Glomerular visceral epithelial cell (primary cell): Measurements from ENCODE around the gene JOSD2.

ENCODE experiments used
- DNase-seq: peaks from one replicate; pipeline ENCODE4 v3.0.0-alpha.2; 2016; ENCODE audit errors: extremely low spot score

The JOSD2 gene

DNA sequence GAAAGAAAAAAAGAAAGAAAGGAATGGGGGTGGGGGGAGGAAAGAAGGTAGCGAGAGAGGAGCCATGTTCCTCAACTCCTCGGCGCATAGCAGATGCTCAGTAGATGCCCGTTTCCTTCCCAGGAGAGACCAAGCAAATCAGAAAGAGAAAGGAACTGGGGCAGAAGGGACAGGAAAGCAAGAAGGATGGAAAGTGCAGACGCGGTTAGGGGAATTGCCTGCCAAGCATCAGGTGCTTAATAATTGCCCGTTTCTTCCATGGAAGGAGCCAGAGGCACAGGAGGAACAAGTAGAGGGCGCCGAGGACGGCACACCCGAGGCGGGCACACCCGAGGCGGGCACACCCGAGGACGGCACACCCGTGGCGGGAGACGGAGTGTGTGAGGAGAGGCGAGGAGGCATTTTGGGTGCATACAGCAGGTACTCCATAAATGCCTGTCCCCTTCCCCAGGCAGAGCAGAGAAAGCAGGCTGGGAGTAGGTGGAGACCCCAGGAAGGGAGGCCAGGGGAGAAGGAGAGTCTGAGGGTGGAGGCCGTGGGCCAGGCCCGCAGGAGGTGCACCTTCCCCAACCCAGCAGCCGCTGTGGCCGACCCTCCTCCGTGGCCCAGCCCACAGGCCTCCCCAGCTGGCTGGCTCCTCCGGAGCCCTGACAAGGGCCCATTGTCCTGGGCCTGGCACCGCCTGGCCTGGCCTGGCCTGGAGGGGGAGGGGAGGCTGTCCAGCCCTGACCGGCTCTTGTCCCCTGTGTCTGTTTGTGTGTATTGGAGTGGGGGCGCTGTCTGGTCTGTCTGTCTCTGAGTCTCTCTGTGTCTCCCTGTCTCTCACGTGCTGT is 14.6 kb downstream of the JOSD2 start:
- DNase-seq, result no peak

DNA sequence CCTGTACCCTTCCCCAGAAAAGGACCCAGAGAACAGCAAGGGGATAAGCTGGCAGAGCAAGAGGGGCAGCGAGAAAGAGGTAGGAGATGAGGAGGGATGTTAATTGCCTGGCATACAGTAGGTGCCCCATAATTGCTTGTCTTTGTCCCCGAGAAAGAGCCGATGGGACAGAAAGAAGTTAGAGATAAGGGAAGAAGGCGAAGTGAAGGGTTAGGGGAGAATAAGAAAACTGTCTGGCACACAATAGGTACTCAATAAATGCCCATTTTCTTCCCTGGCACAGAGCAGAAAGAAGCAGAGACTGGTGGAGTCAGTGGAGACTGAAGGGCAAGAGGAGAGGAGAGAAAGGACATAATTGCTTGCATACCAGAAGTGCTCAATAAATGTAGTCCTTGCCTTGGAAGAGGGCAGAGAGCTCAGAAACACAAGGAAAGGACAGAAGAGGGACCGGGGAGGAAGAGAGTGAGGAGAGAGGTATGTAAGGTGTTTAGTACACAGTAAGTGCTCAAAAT is 15.9 kb downstream of the JOSD2 start:
- no peak for DNase-seq

DNA sequence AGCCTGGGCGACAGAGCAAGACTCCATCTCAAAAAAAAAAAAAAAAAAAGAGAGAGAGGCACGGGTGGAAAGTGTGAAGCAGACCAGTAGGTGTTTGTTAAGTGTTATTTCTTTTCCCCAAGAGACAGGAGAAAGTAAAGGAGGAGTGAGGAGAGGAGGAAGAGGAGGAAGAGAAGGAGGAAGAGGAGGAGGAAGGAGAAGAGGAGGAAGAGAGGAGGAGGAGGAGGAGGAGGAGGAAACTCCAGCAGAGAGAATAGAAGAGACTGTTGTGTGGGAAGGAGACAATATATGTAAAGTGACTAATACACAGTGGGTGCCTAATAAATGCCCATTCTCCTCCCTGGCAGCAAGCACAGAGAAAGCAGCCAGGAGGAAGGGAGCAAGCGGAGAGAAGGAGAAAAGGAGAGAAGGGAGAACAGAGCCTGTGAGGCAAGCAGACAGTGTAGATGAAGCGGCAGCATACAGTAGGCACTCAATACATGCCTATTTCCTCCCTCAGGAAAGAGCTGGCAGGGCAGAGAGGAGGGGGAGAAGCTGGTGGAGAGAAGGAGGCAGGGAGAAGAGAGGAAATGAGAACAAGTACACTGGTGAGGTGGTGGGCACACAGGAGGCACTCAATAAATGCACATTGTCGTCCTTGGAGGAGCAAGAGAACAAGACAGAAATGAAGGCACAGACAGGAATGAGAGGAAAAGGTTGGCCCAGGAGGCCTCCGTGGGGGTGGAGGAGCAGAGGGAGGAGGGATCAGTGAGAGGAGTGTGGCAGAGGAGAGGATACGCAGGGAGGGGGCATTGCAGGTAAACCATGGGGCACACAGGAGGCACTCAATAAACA is 16.6 kb downstream of the JOSD2 start:
- no peak for DNase-seq

DNA sequence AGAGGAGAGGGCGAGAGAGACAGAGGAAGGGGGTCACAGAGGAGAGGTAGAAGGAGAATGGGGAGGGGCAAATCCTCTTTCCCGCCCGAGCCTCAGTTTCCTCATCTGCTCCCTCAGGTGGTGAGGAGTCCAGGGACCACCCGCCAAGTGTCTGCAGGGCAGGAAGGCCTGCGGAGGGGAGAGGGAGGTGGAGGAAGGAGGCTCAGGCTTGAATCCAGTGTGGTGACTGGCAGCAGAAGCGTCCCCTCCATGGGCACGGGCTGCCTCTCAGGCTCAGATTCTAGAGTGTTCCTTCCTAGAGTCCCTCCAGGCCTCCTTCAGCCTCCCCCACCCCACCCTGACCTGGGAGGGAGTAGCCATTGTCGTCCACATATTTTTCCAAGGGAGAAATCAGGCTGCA is 17.8 kb downstream of the JOSD2 start:
- DNase-seq, result no peak

DNA sequence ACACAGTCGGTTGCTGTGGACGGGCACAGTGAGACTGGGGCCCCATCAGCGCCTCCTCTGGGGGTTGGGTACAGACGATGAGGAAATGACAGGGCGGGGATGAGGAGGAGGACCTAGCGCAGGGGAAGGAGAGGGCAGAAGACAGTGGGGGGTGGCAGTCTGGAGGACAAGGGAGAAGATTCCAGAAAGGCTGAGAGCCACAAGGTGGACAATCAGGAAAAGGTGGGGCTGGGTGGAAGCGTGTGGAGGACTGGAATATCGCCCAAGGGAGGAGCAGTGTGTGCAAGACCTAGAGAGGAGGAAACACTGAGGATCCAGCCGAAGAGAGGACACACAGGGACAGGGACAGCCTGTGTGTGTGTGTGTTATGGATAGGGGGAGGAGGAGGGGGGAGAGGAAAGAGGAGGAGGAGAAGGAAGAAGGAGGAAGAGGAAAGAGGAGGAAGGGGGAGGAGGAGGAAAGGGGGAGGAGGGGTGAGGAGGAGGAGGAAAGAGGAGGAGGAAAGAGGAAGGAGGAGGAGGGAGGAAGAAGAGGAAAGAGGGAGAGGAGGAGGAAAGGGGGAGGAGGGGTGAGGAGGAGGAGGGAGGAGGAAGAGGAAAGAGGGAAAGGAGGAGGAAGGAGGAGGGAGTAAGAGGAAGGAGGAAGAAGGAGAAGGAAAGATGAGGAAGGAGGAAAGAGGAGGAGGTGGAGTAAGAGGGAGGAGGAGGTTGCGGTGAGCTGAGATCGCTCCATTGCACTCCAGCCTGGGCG is 18.5 kb downstream of the JOSD2 start:
- no peak for DNase-seq

DNA sequence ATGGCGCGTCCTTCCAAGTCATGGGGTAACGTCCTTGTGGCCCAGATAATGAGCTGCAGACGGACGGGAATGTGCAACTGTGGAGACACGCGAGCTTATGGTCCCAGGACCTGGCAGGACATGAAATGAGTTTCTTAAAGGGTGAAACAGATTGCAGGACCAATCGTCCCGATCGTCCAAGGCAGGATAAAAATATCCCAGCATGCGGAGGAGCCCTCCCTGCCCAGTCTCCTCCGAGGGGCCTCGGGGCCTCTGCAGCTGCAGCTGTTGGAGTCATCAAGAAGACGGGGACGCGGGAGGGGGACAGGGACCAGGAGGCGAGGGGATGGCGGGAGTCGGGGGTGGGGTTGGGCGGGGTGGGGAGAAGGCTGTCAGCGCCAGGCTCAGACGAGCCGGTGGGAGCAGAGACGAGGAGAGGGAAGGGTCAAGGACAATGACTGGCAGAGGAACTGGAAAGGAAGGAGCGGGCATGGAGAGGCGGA is 20.0 kb downstream of the JOSD2 start:
- no peak for DNase-seq

DNA sequence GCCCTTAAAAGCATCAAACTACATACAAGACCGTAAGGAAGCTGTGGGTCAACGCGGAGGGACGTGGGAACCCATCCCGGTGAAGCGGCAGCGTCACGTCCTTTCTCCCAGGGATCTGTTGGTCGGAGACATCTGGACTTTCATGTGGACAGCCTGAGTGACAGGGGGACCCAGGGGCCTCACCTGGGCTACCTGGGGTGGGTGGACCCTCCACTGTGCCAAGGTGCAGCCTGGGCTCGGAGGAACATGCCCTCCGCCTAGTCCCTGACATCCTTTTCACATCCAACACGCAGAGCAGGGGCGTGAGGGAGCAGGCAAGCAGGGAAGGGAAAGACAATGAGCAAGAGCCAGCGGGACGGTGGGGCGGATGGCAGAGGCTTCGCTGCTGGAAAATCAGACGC is 20.6 kb downstream of the JOSD2 start:
- no peak for DNase-seq

DNA sequence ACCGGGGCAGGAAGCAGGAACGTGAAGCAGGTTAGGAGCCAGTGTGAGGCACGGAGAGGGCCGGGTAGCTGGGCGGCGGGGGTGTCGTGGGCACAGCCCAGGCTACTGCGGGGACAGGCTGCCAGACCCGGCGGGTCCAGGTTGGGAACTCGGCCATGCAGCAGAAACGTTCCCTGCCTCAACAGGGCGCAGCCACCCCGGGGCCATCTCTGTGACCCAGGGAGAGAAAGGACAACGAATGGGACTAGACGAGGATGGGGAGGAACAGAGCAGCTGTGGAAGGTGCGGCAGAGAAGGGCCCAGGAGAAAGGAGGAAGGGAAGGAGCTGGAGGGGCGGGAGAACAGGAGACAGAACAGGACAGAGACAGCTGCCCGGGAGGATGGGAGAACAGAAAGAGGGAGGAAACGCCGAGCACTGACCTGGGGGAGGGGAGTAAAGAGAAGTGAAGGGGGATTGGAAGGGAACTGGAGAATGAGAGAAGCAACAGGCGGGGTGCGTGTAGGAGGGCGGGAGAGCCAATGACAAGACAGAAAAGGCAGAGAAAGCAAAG is 21.5 kb downstream of the JOSD2 start:
- no peak for DNase-seq

DNA sequence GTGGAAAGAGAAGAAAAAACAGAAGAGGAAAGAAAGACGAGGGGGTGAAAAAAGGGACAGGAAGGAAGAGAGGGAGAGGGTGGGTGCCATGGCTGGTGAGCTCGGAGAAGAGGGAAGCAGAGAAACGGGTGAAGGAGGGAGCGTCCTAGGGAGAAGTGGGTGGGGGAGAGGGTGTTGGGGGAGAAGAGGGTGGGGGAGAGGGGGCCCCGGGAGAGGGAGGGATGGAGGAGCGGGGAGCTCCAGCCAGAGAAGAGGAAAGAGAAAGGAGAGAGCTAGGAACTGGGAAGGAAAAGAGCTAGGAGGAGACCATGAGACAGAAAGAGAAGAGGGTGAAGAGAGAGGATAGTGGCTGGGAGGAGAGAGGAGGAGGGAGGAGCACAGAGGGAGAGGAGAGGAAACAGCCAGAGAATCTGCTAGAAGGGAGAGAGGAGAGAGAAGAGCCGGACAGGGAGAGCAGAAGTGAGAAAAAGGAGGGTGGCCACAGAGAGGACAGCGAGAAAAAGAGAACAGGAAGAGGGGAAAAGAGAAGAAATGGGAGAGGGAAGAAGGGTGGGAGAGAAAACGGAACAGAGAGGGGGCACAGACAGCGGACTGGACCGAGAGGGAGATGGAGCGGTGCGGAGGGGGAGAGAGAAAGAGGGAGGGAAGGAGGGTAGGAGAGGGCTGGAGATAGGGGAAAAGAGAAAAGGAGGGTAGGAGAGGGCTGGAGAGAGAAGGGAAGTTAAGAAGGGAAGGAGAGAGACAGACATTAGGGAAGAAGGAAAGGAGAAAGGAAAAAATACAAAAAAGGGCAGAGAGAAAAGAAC is 22.4 kb downstream of the JOSD2 start:
- no peak for DNase-seq

DNA sequence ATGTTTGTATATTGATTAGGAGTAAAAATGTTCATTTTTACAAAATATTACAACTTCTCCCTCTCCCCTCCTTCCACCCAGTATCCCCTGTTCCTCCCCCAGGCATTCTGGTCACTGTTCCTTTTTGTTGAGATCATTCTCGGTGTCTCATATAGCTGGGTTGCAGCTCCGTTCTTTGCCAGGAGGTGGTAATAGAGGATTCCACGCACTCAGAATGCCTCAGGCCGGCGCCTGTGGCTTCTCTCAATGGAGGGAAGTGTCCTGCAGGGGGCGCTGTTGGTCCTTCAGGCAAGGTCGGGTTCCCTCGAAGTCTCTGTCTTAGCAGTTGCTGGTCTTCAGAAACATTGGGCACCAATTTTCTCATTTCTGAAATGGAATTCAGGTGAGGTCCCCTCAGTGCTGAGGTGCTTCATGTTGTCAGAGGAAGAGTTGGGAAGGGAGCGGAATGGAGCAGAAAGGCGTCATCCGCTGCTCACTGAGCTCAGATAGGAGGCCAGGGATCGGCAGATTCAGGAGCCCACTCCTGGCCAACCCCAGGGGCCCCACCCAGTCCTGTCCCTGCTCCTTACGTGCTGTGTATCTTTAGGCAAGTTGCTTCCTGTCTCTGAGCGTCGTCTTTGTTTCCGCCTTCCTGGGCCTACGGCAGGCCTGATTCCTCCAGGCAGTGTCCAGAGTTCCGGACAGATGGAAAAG is 24.0 kb downstream of the JOSD2 start:
- peak; percentile 27 for DNase-seq

DNA sequence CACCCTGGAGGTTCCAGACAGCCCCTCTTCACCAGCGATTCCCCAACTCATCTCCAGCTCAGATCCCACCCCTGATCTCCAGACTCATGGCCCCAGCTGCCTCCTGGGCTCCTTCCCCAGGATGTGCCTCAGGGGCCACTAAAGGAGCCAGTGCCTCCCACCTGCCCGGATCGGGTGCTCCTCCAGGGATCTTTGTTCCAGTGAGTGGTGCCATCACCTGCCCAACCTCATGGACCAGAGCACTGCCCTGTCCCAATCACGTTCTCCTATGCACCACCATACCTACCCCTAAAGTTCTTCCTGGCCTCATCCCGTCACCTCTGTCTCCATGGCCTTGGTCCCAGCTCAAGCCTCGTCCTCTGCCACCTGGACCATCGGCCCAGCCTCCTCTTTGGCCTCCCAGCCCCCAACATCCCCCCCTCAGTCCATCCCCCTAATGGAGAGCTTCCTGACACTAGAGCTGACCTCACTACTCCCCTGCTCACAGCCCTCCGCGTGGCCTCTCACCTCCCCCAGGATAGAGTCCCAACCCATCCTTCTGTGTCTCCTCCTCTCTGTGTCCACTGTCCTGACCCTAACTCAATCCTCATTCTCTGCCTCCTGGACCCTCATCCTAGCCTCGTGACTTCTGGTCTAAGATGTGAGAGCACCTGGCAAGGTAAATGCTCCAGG is 25.6 kb downstream of the JOSD2 start:
- DNase-seq, result no peak

DNA sequence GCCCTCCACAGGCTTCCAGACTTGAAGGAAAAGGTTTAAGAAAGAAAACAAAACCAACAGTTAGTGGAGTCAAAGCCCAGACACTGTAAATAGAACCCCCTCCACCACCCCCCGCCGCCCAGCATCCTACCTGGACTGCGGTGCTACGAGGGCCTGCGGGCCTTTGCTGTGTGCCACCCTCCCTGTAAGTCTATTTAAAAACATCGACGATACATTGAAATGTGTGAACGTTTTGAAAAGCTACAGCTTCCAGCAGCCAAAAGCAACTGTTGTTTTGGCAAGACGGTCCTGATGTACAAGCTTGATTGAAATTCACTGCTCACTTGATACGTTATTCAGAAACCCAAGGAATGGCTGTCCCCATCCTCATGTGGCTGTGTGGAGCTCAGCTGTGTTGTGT is 28.1 kb downstream of the JOSD2 start:
- no peak for DNase-seq

DNA sequence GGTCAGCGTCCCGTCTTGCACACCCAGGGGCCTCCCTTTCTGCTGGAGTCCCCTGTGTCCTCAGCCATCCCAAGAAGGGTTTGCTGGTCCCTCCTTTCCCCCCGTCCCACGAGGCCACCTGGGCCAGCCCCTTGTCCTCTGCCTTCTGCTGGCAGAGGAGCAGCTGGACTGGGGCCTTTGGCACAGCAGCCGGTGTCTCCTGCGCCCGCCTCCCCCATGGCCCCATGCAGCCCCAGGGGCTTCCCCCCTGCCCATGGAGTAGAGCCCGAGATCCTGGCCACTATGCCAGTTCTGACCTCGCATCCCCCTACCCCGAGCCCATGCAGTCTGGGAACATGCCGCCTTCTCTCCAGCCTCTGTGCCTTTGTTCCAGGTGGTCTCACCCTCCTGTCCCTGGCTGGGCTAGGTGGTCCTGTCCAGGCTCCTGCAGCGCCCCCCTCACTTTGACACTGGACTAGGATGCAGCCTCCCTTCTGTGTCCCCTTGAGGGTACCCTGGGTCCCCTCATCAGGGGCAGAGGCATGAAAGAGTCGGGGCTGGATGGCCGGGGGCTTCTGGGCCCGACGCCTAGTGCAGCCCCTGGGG is 28.6 kb downstream of the JOSD2 start:
- no peak for DNase-seq

DNA sequence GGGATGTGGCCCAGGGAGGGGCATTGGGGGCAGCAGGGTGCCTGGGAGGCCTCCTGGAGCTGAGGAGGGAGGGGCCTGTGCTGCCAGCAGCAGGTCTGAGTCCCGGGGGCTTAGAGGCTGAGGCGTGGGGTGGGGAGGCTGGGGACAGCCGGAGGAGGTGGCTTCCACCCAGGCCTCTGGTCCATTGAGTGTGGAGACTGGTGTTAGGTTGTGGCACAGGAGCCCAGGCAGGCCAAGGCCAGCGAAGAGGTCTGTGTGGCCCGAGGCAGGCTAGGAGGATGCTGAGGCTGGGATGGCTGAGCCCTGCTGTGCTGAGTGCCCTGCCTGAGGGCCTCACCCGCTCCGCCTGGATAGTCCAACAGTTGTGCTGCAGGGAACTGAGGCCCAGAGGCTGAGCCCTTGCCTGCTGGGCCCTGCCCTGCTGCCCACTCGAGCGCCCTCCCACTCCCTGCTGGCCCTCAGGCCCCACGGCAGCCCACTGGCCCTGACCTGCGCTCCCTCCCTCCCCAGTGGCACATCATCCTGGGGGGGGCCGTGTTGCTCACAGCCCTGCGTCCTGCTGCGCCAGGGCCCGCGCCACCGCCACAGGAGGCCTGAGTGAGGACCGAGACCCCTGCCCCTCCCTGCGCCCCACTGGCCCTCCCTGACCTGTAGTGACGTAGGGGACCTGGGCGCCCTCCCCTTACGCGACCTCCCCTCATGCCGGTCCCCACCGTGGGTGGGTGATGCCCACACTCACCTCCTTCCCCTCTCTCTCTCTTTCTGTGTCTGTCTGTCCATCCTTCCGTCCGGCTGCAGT is 29.4 kb downstream of the JOSD2 start:
- DNase-seq, result no peak

DNA sequence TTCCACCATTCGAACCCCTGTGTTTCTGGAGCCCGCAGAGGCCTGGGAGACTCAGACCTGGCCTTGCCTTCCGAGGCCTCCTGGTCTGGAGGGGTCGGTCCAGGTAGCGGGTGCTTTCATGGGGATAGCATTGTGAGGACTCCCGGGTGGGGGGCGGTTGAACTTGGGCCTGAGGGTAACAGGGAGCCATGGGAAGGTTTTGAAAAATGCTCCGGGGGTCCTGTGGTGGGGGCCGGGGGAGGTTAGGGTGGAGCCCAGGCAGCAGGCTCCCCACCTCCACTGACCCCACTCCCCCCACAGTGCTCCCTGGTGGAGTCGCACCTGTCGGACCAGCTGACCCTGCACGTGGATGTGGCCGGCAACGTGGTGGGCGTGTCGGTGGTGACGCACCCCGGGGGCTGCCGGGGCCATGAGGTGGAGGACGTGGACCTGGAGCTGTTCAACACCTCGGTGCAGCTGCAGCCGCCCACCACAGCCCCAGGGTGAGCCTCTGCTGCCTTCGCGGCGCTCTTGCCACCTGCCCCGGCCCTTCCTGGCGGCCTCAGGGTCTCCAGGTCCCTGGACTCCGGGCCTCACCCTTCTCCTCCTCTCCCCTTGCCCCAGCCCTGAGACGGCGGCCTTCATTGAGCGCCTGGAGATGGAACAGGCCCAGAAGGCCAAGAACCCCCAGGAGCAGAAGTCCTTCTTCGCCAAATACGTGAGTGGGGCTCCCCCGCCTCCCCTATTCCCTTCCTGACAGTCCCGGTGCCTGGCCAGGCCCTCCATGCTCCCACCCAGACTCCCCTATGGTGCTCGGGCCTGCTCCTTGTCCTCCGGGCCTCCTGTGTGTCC is 30.5 kb downstream of the JOSD2 start:
- no peak for DNase-seq

DNA sequence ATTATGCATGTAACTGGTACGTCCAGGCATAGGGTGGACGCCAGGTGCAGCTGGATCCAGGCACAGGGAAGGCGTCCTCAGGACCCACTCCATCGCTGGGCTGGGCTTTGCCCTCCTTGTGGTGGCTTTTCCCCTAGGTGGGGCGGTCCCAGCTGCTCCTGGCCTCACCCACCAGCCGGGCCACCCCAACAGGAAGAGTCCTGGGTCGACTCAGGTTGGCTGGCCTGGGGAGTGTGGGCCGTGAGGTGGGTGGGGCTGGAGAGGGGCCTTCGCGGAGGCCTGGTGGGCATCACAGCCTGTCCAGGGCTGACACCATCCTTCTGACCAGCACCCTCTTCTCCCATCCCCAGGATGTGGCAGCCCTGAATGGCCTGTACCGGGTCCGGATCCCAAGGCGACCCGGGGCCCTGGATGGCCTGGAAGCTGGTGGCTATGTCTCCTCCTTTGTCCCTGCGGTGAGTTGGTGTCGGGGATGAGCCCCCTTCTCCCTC is 31.2 kb downstream of the JOSD2 start:
- DNase-seq, result no peak
